Activated B cell treated with CpG ODN at 0.5 μM for 24 hours (primary cell): ENCODE results near the gene RBM20. TPM values are rescaled to one million over a fixed set of nuclear protein-coding genes. Genes with fewer than 3 reads are reported as not detected.

ENCODE experiments used
- ATAC-seq: fragments of 200-7000 bp; cut with Tn5 transposase; one replicate; pipeline ENCODE4 v1.10.0; 2021; ENCODE audit warnings: low read depth, mild to moderate bottlenecking, moderate library complexity
- CTCF ChIA-PET: fragments of 350-600 bp; sonication (Branson Sonifier 250); formaldehyde crosslinking; loops from one replicate; lab custom pipeline; 2021; ENCODE audit warnings: antibody characterized with exemption; lab: Charles Lee
- POLR2A ChIA-PET: fragments of 350-600 bp; sonication (Branson Sonifier 250); formaldehyde crosslinking; loops from one replicate; lab custom pipeline; 2021; ENCODE audit warnings: antibody characterized with exemption; lab: Charles Lee
- DNase-seq: peaks from one replicate; pipeline ENCODE4 v3.0.0; 2022
- H3K27ac Mint-ChIP-seq: one replicate; pipeline ENCODE4 v1.8.0; 2020; ENCODE audit warnings: mixed read lengths
- H3K27me3 Mint-ChIP-seq: one replicate; pipeline ENCODE4 v1.8.0; 2021; ENCODE audit warnings: mixed read lengths
- H3K36me3 Mint-ChIP-seq: one replicate; pipeline ENCODE4 v1.8.0; 2021; ENCODE audit warnings: low read depth, mixed read lengths
- H3K4me1 Mint-ChIP-seq: one replicate; pipeline ENCODE4 v1.8.0; 2021; ENCODE audit warnings: mixed read lengths
- H3K4me3 Mint-ChIP-seq: one replicate; pipeline ENCODE4 v1.8.0; 2020; ENCODE audit warnings: mild to moderate bottlenecking, mixed read lengths
- H3K9me3 Mint-ChIP-seq: one replicate; pipeline ENCODE4 v1.8.0; 2020; ENCODE audit warnings: mixed read lengths
- CTCF ChIP-seq: fragments of 200-600 bp; IDR thresholded peaks from one replicate; pipeline ENCODE4 v1.8.0; 2022; ENCODE audit warnings: antibody characterized with exemption, mild to moderate bottlenecking
- intact Hi-C: fragments of 100-400 bp; cut with micrococcal nuclease; formaldehyde crosslinking; loops from one replicate; pipeline ENCODE4 v1.15.1; 2024
- total RNA-seq: library from RNA; stranded (reverse); gene quantifications from 2 replicates; pipeline ENCODE4 v1.2.3, GENCODE V29; 2022

Gene RBM20
- total RNA-seq, 1 donor from 2014 or later: 0.02 TPM

GRCh38 chr10:110672580-110672919 lies 28.4 kb downstream of the RBM20 start:
- no peak for DNase-seq
- H3K27ac Mint-ChIP-seq: peak overlapping the region; percentile 88
- POLR2A ChIA-PET: interaction anchor here (0.5 to 1.6 kb wide), 6 partner anchors 32 to 534 kb away, joined by 3 to 6 read pairs (median 4); partner anchors contain the start of genes PDCD4 and SMNDC1
- peak; percentile 7 for ATAC-seq
- no peaks in the 10 kb centered on the region for H3K9me3 Mint-ChIP-seq
- peaks cover 17% of the 10 kb centered on the region for H3K27me3 Mint-ChIP-seq
- CTCF ChIA-PET: interaction anchor here (0.8 to 2.4 kb wide), 16 partner anchors 9 to 367 kb away, joined by 3 to 12 read pairs (median 5); no protein-coding TSS in a partner anchor
- H3K4me3 Mint-ChIP-seq: peak overlapping the region; percentile 90
- intact Hi-C loops: loop anchor here (1.0 to 5.0 kb wide), 5 partner anchors 22 to 365 kb away; no protein-coding TSS in a partner anchor
- H3K36me3 Mint-ChIP-seq: peaks cover 1% of the 10 kb centered on the region
- TF ChIP-seq CTCF: no peak
- peaks cover 4% of the 10 kb centered on the region for H3K4me1 Mint-ChIP-seq

GRCh38 chr10:110676016-110676415 lies 31.9 kb downstream of the RBM20 start:
- no peak for DNase-seq
- Mint-ChIP-seq H3K4me3 (no peak overlapping the region), H3K9me3 (no peaks in the 10 kb centered on the region), H3K27me3 (peaks cover 6% of the 10 kb centered on the region), H3K36me3 (peaks cover 1% of the 10 kb centered on the region), H3K4me1 (peaks cover 7% of the 10 kb centered on the region), H3K27ac (no peak overlapping the region)
- intact Hi-C loops: no loop called here
- ChIA-PET CTCF (no interaction called here), POLR2A (no interaction called here)
- no peak for ATAC-seq
- TF ChIP-seq CTCF: no peak

GRCh38 chr10:110679486-110680272 lies 35.5 kb downstream of the RBM20 start:
- DNase-seq: no peak
- ChIA-PET CTCF (interaction anchor here (2.1 kb wide), 1 partner anchor 68 kb away, joined by 14 read pairs; no protein-coding TSS in a partner anchor), POLR2A (interaction anchor here (0.6 kb wide), 1 partner anchor 67 kb away, joined by 3 read pairs; no protein-coding TSS in a partner anchor)
- no peak for ATAC-seq
- intact Hi-C loops: no loop called here
- Mint-ChIP-seq H3K9me3 (no peaks in the 10 kb centered on the region), H3K27ac (no peak overlapping the region), H3K27me3 (peaks cover 9% of the 10 kb centered on the region), H3K4me3 (no peak overlapping the region), H3K4me1 (peaks cover 3% of the 10 kb centered on the region), H3K36me3 (no peaks in the 10 kb centered on the region)
- no peak for TF ChIP-seq CTCF

GRCh38 chr10:110680273-110681020 lies 36.3 kb downstream of the RBM20 start:
- peaks cover 3% of the 10 kb centered on the region for H3K4me1 Mint-ChIP-seq
- intact Hi-C loops: loop anchor here (1.0 kb wide), 1 partner anchor 70 kb away; no protein-coding TSS in a partner anchor
- no peak for ATAC-seq

More at GRCh38 chr10:110680273-110681020, 36.3 kb downstream of the RBM20 start:
- ChIA-PET POLR2A (no interaction called here), CTCF (interaction anchor here (1.5 to 2.1 kb wide), 2 partner anchors 8 to 69 kb away, joined by 6 to 14 read pairs; no protein-coding TSS in a partner anchor)
- no peaks in the 10 kb centered on the region for H3K9me3 Mint-ChIP-seq
- H3K4me3 Mint-ChIP-seq: no peak overlapping the region
- no peak for DNase-seq
- no peaks in the 10 kb centered on the region for H3K36me3 Mint-ChIP-seq
- peaks cover 13% of the 10 kb centered on the region for H3K27me3 Mint-ChIP-seq
- no peak overlapping the region for H3K27ac Mint-ChIP-seq
- no peak for TF ChIP-seq CTCF
